HCT116 (cell line): ENCODE data around the gene PDHB. TPM values are rescaled to one million over a fixed set of nuclear protein-coding genes. Genes with fewer than 3 reads are reported as not detected.

ENCODE experiments used
- ATAC-seq: fragments of 200-7000 bp; cut with Tn5 transposase; 2 replicates; pipeline ENCODE4 v1.9.1; 2020; ENCODE audit warnings: mild to moderate bottlenecking, moderate library complexity
- BruUV-seq: library from RNA; stranded (reverse); fragments of 400-500 nt; replicated peaks from 2 replicates; lab custom pipeline; 2021; lab: Mats Ljungman, UMichigan
- CTCF ChIA-PET: fragments of 300-600 bp; sonication (Branson Sonifier 250); formaldehyde crosslinking; loops from one replicate; lab custom pipeline; 2021; ENCODE audit warnings: antibody characterized with exemption; lab: Charles Lee
- POLR2A ChIA-PET: fragments of 300-600, 350-600 bp; sonication (Branson Sonifier 250); formaldehyde crosslinking; loops from one replicate; lab custom pipeline; 2021; ENCODE audit warnings: antibody characterized with exemption; lab: Charles Lee
- RAD21 ChIA-PET, 2 experiments: fragments of 300-600 bp; sonication (Branson Sonifier 250); formaldehyde crosslinking; loops; one replicate each; lab custom pipeline; 2023; ENCODE audit warnings: low total read pairs in 2 of 2; ENCODE audit not compliant: uncharacterized antibody in 2 of 2, unreplicated experiment in 2 of 2, low non-redundant PET in 1 of 2; lab: Charles Lee
- DNase-seq: peaks from one replicate; pipeline ENCODE4 v3.0.0-alpha.2; 2010; ENCODE audit warnings: low read depth, low spot score
- H2AFZ ChIP-seq: fragments of 200-600 bp; shearing (Covaris generic), sonication (generic); 2 replicates; pipeline ENCODE4 v1.6.1; 2017; ENCODE audit warnings: low read depth, mixed run types, mixed read lengths, antibody characterized with exemption, low read length; ENCODE audit not compliant: poor library complexity, severe bottlenecking
- H3K27ac ChIP-seq: 2 replicates; pipeline ENCODE4 v1.5.1; 2012; ENCODE audit warnings: low read depth, low read length
- H3K27me3 ChIP-seq: fragments of 200-600 bp; sonication (generic); 2 replicates; pipeline ENCODE4 v1.6.1; 2016; ENCODE audit warnings: mixed run types, low read length, mixed read lengths; ENCODE audit not compliant: insufficient read depth
- H3K36me3 ChIP-seq, 2 experiments: fragments of 200-500 bp in 1 of 2; fragments of 200-600 bp in 1 of 2; sonication (Bioruptor generic) in 1 of 2; sonication (generic) in 1 of 2; 2 replicates each; pipeline versions ENCODE4 v1.5.1 to v1.6.1; 2014 to 2016; ENCODE audit warnings: low read length in 2 of 2, inconsistent platforms in 1 of 2, mixed read lengths in 1 of 2, mixed run types in 1 of 2; ENCODE audit not compliant: insufficient read depth in 2 of 2, control insufficient read depth in 1 of 2
- H3K4me1 ChIP-seq, 2 experiments: fragments of 200-600 bp in 1 of 2; sonication (generic) in 1 of 2; 2 replicates each; pipeline versions ENCODE4 v1.5.1 to v1.6.1; 2012 to 2017; ENCODE audit warnings: low read length in 2 of 2, inconsistent platforms in 1 of 2, mild to moderate bottlenecking in 1 of 2, mixed read lengths in 1 of 2, mixed run types in 1 of 2, moderate library complexity in 1 of 2; ENCODE audit not compliant: insufficient read depth in 2 of 2, control insufficient read depth in 1 of 2
- H3K4me2 ChIP-seq: fragments of 200-600 bp; sonication (generic); 2 replicates; pipeline ENCODE4 v1.6.1; 2017; ENCODE audit warnings: mixed run types, low read length, mixed read lengths
- H3K4me3 ChIP-seq, 2 experiments: fragments of 200-600 bp in 1 of 2; sonication (generic) in 1 of 2; replicated peaks in 1 of 2; 2 replicates each; pipeline ENCODE4 v1.5.1; 2011 to 2016; ENCODE audit warnings: low read length in 2 of 2, control low read depth in 1 of 2, low read depth in 1 of 2, mild to moderate bottlenecking in 1 of 2, mixed read lengths in 1 of 2, mixed run types in 1 of 2
- H3K79me2 ChIP-seq: fragments of 200-600 bp; sonication (generic); 2 replicates; pipeline ENCODE4 v1.6.1; 2017; ENCODE audit warnings: mild to moderate bottlenecking, mixed run types, low read length, moderate library complexity, mixed read lengths; ENCODE audit not compliant: insufficient read depth
- H3K9ac ChIP-seq: fragments of 200-600 bp; sonication (generic); 2 replicates; pipeline ENCODE4 v1.6.1; 2016; ENCODE audit warnings: low read length, mixed read lengths
- H3K9me2 ChIP-seq: fragments of 200-600 bp; sonication (generic), shearing (Covaris generic); 2 replicates; pipeline ENCODE4 v1.6.1; 2017; ENCODE audit warnings: mixed run types, mild to moderate bottlenecking, moderate library complexity; ENCODE audit not compliant: insufficient read depth
- H3K9me3 ChIP-seq, 2 experiments: fragments of 200-500 bp in 1 of 2; fragments of 200-600 bp in 1 of 2; sonication (Bioruptor generic) in 1 of 2; sonication (generic) in 1 of 2; 2 replicates each; pipeline ENCODE4 v1.6.1; 2014 to 2017; ENCODE audit warnings: low read length in 2 of 2, mixed read lengths in 2 of 2, inconsistent platforms in 1 of 2, low read depth in 1 of 2, mild to moderate bottlenecking in 1 of 2, mixed run types in 1 of 2, moderate library complexity in 1 of 2; ENCODE audit not compliant: control insufficient read depth in 1 of 2, insufficient read depth in 1 of 2
- H4K20me1 ChIP-seq: fragments of 200-600 bp; sonication (generic), shearing (Covaris generic); 2 replicates; pipeline ENCODE4 v1.6.1; 2017; ENCODE audit warnings: mixed run types, mild to moderate bottlenecking, moderate library complexity; ENCODE audit not compliant: insufficient read depth
- CBX3 ChIP-seq: IDR thresholded peaks from 2 replicates; pipeline ENCODE4 v1.6.1; 2012; ENCODE audit warnings: low read depth
- CEBPB ChIP-seq: IDR thresholded peaks from 2 replicates; pipeline ENCODE4 v1.6.1; 2012; ENCODE audit warnings: low read depth
- EGR1 ChIP-seq: IDR thresholded peaks from 2 replicates; pipeline ENCODE4 v1.6.1; 2012; ENCODE audit warnings: low read depth
- ELF1 ChIP-seq: IDR thresholded peaks from 2 replicates; pipeline ENCODE4 v1.6.1; 2012; ENCODE audit warnings: low read depth, borderline replicate concordance
- EZH2 ChIP-seq: fragments of 200-600 bp; sonication (generic); IDR thresholded peaks from 2 replicates; pipeline ENCODE4 v1.6.1; 2017; ENCODE audit warnings: antibody characterized with exemption, mixed run types
- EZH2phosphoT487 ChIP-seq: fragments of 200-600 bp; IDR thresholded peaks from 2 replicates; pipeline ENCODE4 v1.6.1; 2018; ENCODE audit warnings: antibody characterized with exemption, borderline replicate concordance
- MAX ChIP-seq: IDR thresholded peaks from 2 replicates; pipeline ENCODE4 v1.6.1; 2012
- POLR2A ChIP-seq: IDR thresholded peaks from 2 replicates; pipeline ENCODE4 v1.7.0; 2011; ENCODE audit warnings: borderline replicate concordance; ENCODE audit not compliant: insufficient read depth, insufficient read length; ENCODE audit errors: extremely low read depth
- POLR2AphosphoS5 ChIP-seq: IDR thresholded peaks from 2 replicates; pipeline ENCODE4 v1.6.1; 2011; ENCODE audit warnings: mild to moderate bottlenecking, low read depth, low read length, moderate library complexity
- REST ChIP-seq: IDR thresholded peaks from 2 replicates; pipeline ENCODE4 v1.6.1; 2012; ENCODE audit warnings: low read depth
- SIN3A ChIP-seq: IDR thresholded peaks from 2 replicates; pipeline ENCODE4 v1.6.1; 2012; ENCODE audit warnings: low read depth
- SP1 ChIP-seq: IDR thresholded peaks from 2 replicates; pipeline ENCODE4 v1.6.1; 2012; ENCODE audit warnings: low read depth
- SRF ChIP-seq: IDR thresholded peaks from 2 replicates; pipeline ENCODE4 v1.6.1; 2012; ENCODE audit warnings: low read depth
- TCF7L2 ChIP-seq: IDR thresholded peaks from 2 replicates; pipeline ENCODE4 v1.7.0; 2011; ENCODE audit warnings: borderline replicate concordance, inconsistent platforms; ENCODE audit not compliant: insufficient read depth, insufficient read length; ENCODE audit errors: extremely low read depth
- ZFX ChIP-seq: fragments of 450-650 bp; IDR thresholded peaks from 2 replicates; pipeline ENCODE4 v1.6.1; 2017
- intact Hi-C: fragments of 100-400 bp; cut with micrococcal nuclease; formaldehyde crosslinking; loops from 2 replicates; pipeline ENCODE4 v1.10.0; 2022
- total RNA-seq: library from RNA; stranded (reverse); gene quantifications from one replicate; pipeline ENCODE4 v1.2.1, GENCODE V29; 2021; ENCODE audit not compliant: unreplicated experiment
- TF ChIP-seq, protein P1 (sequence below): IDR thresholded peaks from 2 replicates; pipeline ENCODE4 v1.6.1; 2011; ENCODE audit warnings: mild to moderate bottlenecking, low read length, moderate library complexity; ENCODE audit not compliant: insufficient replicate concordance; ENCODE audit errors: extremely low read depth
- TF ChIP-seq, protein P2 (sequence below): IDR thresholded peaks from 2 replicates; pipeline ENCODE4 v1.6.1; 2012

PDHB gene
- total RNA-seq, 1 experiment from 2014 or later = 60.2 TPM

- Histone ChIP-seq H3K4me1 (no peaks in the 10 kb centered on the region), H3K9me3 (no peaks in the 10 kb centered on the region), H3K27ac (no peak overlapping the region), H3K9me2 (no peaks in the 10 kb centered on the region), H3K79me2 (no peaks in the 10 kb centered on the region), H3K4me3 (no peak overlapping the region), H2AFZ (no peak overlapping the region), H3K36me3 (no peaks in the 10 kb centered on the region), H3K4me2 (no peak overlapping the region), H4K20me1 (no peaks in the 10 kb centered on the region), H3K27me3 (no peaks in the 10 kb centered on the region), H3K9ac (no peak overlapping the region)
- RAD21 ChIA-PET = no interaction called here
- intact Hi-C loops = no loop called here
- no TSS peak for BruUV-seq
- TF ChIP-seq, protein P1, sequence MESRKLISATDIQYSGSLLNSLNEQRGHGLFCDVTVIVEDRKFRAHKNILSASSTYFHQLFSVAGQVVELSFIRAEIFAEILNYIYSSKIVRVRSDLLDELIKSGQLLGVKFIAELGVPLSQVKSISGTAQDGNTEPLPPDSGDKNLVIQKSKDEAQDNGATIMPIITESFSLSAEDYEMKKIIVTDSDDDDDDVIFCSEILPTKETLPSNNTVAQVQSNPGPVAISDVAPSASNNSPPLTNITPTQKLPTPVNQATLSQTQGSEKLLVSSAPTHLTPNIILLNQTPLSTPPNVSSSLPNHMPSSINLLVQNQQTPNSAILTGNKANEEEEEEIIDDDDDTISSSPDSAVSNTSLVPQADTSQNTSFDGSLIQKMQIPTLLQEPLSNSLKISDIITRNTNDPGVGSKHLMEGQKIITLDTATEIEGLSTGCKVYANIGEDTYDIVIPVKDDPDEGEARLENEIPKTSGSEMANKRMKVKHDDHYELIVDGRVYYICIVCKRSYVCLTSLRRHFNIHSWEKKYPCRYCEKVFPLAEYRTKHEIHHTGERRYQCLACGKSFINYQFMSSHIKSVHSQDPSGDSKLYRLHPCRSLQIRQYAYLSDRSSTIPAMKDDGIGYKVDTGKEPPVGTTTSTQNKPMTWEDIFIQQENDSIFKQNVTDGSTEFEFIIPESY = no peak
- TF ChIP-seq ZFX (no peak), REST (no peak), SRF (no peak), CEBPB (no peak), MAX (no peak), EGR1 (no peak), CBX3 (no peak), EZH2 (no peak), ELF1 (no peak), TCF7L2 (no peak), POLR2AphosphoS5 (no peak), SP1 (no peak), SIN3A (no peak), EZH2phosphoT487 (no peak), POLR2A (no peak)
- TF ChIP-seq, protein P2, sequence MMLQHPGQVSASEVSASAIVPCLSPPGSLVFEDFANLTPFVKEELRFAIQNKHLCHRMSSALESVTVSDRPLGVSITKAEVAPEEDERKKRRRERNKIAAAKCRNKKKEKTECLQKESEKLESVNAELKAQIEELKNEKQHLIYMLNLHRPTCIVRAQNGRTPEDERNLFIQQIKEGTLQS = no peak
- DNase-seq = no peak
- CTCF ChIA-PET = no interaction called here
- no peak for ATAC-seq
- POLR2A ChIA-PET = no interaction called here
Observed at GRCh38 chr3:58394339-58394738, 39.3 kb downstream of the PDHB start.
